Hematopoietic multipotent progenitor cell treated with erythropoietin and hydrocortisone succinate and interleukin-3 and kit ligand, for 4 days (in vitro differentiated cells): ENCODE data around the gene RNF182.
"Not testable (repeated sequence)": the region's sequence is repeated elsewhere in the genome, so short reads cannot be mapped to it uniquely, and the experiment has no call there.

ENCODE experiments used
- DNase-seq: peaks from one replicate; pipeline ENCODE4 v3.0.0-alpha.2; 2015

RNF182 gene

GRCh38 chr6:13918686-13919250, 6.0 kb upstream of the RNF182 start:
- no peak for DNase-seq

- peak; percentile 10 for DNase-seq
Measured at GRCh38 chr6:13919861-13920260, 4.9 kb upstream of the RNF182 start.

GRCh38 chr6:13920552-13920951, 4.2 kb upstream of the RNF182 start:
- peak; percentile 16 for DNase-seq

- DNase-seq: no peak
Measured at GRCh38 chr6:13922750-13923149, 2.0 kb upstream of the RNF182 start.

- peak; percentile 8 for DNase-seq
Measured at GRCh38 chr6:13923527-13924145, 1.1 kb upstream of the RNF182 start.

GRCh38 chr6:13924146-13924948, 405 bp upstream of the RNF182 start:
- peak; percentile 72 for DNase-seq

GRCh38 chr6:13926378-13926777, 1.6 kb downstream of the RNF182 start:
- no peak for DNase-seq

- no peak for DNase-seq
Measured at GRCh38 chr6:13927203-13927602, 2.5 kb downstream of the RNF182 start.

GRCh38 chr6:13929196-13929595, 4.4 kb downstream of the RNF182 start:
- no peak for DNase-seq

- no peak for DNase-seq
Measured at GRCh38 chr6:13931797-13932402, 7.1 kb downstream of the RNF182 start.

- no peak for DNase-seq
Measured at GRCh38 chr6:13932785-13933184, 8.0 kb downstream of the RNF182 start.

GRCh38 chr6:13934721-13935120, 10.0 kb downstream of the RNF182 start:
- DNase-seq: no peak

- DNase-seq: no peak
Measured at GRCh38 chr6:13935190-13935880, 10.6 kb downstream of the RNF182 start.

- not testable (repeated sequence) for DNase-seq
Measured at GRCh38 chr6:13935881-13936261, 11.1 kb downstream of the RNF182 start.

GRCh38 chr6:13941902-13942301, 17.1 kb downstream of the RNF182 start:
- peak; percentile 7 for DNase-seq

GRCh38 chr6:13943943-13944342, 19.2 kb downstream of the RNF182 start:
- DNase-seq: no peak

GRCh38 chr6:13946506-13946905, 21.8 kb downstream of the RNF182 start:
- DNase-seq: no peak

- DNase-seq: no peak
Measured at GRCh38 chr6:13947611-13948178, 22.9 kb downstream of the RNF182 start.

GRCh38 chr6:13952101-13952500, 27.3 kb downstream of the RNF182 start:
- DNase-seq: no peak

GRCh38 chr6:13953061-13953705, 28.4 kb downstream of the RNF182 start:
- no peak for DNase-seq

- DNase-seq: no peak
Measured at GRCh38 chr6:13965582-13966127, 40.9 kb downstream of the RNF182 start.

GRCh38 chr6:13971303-13971702, 46.6 kb downstream of the RNF182 start:
- no peak for DNase-seq
